HepG2 (cell line): ENCODE measurements around the gene MTCH1. TPM values are rescaled to one million over a fixed set of nuclear protein-coding genes. Genes with fewer than 3 reads are reported as not detected.
A peak's percentile ranks its signal among the peaks of the same experiment; 100 is the strongest.

Experiments
- ATAC-seq: fragments of 200-7000 bp; cut with Tn5 transposase; 3 replicates; pipeline ENCODE4 v1.9.1; 2020; ENCODE audit warnings: mild to moderate bottlenecking, moderate library complexity
- BruUV-seq: library from RNA; stranded (reverse); fragments of 400-500 nt; replicated peaks from 2 replicates; lab custom pipeline; 2021; lab: Mats Ljungman, UMichigan
- CTCF ChIA-PET: fragments of 300-600 bp; formaldehyde crosslinking; extraction: SDS; loops from one replicate; lab custom pipeline; 2021; ENCODE audit warnings: low total read pairs, inconsistent platforms, low intra/inter-chr PET ratio; lab: Yijun Ruan, JAX
- POLR2A ChIA-PET: fragments of 350-600 bp; sonication (Branson Sonifier 250); formaldehyde crosslinking; loops from one replicate; lab custom pipeline; 2020; ENCODE audit warnings: antibody characterized with exemption, inconsistent platforms; lab: Yijun Ruan, JAX
- DNase-seq: peaks from one replicate; pipeline ENCODE4 v3.0.0-alpha.2; 2015; ENCODE audit warnings: low spot score
- FAIRE-seq: peaks from 3 replicates; lab custom pipeline; 2011; peaks lifted over from hg19 to GRCh38; lab: Jason Lieb, UNC
- H2AFZ ChIP-seq: one replicate; pipeline ENCODE4 v1.6.1; 2011; ENCODE audit warnings: low read length, inconsistent platforms
- H3K27ac ChIP-seq: fragments of 300-600 bp; 3 replicates; pipeline ENCODE4 v1.8.0; 2011; ENCODE audit warnings: mixed run types, mild to moderate bottlenecking, mixed read lengths, low read length, inconsistent platforms; ENCODE audit not compliant: insufficient read depth; ENCODE audit errors: extremely low read length
- H3K27me3 ChIP-seq, 2 experiments: fragments of 200-600 bp in 1 of 2; 2 replicates in 1 of 2; 3 replicates in 1 of 2; pipeline versions ENCODE4 v1.6.0 to v1.8.0; 2011; ENCODE audit warnings: low read length in 2 of 2, mild to moderate bottlenecking in 2 of 2, moderate library complexity in 2 of 2, inconsistent platforms in 1 of 2; ENCODE audit not compliant: insufficient read depth in 2 of 2, control insufficient read depth in 1 of 2
- H3K36me3 ChIP-seq, 2 experiments: fragments of 200-600 bp in 1 of 2; replicated peaks in 1 of 2; 2 replicates in 1 of 2; 3 replicates in 1 of 2; pipeline versions ENCODE4 v1.5.1 to v1.8.0; 2011; ENCODE audit warnings: low read length in 2 of 2, inconsistent platforms in 1 of 2; ENCODE audit not compliant: insufficient read depth in 2 of 2, control insufficient read depth in 1 of 2
- H3K4me1 ChIP-seq: 2 replicates; pipeline ENCODE4 v1.5.1; 2012; ENCODE audit warnings: low read length, inconsistent platforms; ENCODE audit not compliant: insufficient read depth
- H3K4me2 ChIP-seq: 2 replicates; pipeline ENCODE4 v1.6.0; 2011; ENCODE audit warnings: low read depth, low read length, inconsistent platforms
- H3K4me3 ChIP-seq, 3 experiments: fragments of 200-600 bp in 1 of 3; sonication (generic), shearing (Covaris generic) in 1 of 3; replicated peaks in 1 of 3; 2 replicates each; pipeline ENCODE4 v1.5.1; 2011 to 2016; ENCODE audit warnings: low read length in 3 of 3, inconsistent platforms in 2 of 3, low read depth in 2 of 3, mild to moderate bottlenecking in 2 of 3, control low read depth in 1 of 3, mixed read lengths in 1 of 3; ENCODE audit not compliant: insufficient read depth in 1 of 3
- H3K79me2 ChIP-seq: one replicate; pipeline ENCODE4 v1.6.1; 2011; ENCODE audit warnings: low read length, inconsistent platforms; ENCODE audit not compliant: insufficient read depth
- H3K9ac ChIP-seq: 2 replicates; pipeline ENCODE4 v1.6.0; 2011; ENCODE audit warnings: mild to moderate bottlenecking, low read depth, low read length, inconsistent platforms; ENCODE audit not compliant: insufficient read depth
- H3K9me3 ChIP-seq: 2 replicates; pipeline ENCODE4 v1.5.1; 2012; ENCODE audit warnings: mild to moderate bottlenecking, low read length
- H4K20me1 ChIP-seq: 2 replicates; pipeline ENCODE4 v1.6.0; 2011; ENCODE audit warnings: inconsistent platforms, mild to moderate bottlenecking, low read length, moderate library complexity; ENCODE audit not compliant: insufficient read depth
- ATRX ChIP-seq: sonication (generic); formaldehyde crosslinking; IDR thresholded peaks from 2 replicates; pipeline ENCODE4 v1.4.0; 2020; ENCODE audit warnings: missing genetic modification reagents, borderline replicate concordance
- EHMT2 ChIP-seq: fragments of 200-600 bp; sonication (generic); IDR thresholded peaks from 2 replicates; pipeline ENCODE4 v1.7.0; 2017; ENCODE audit warnings: antibody characterized with exemption, low read depth, low read length, borderline replicate concordance
- FOXA1 ChIP-seq, 2 experiments: fragments of 450-650 bp in 1 of 2; sonication (generic) in 1 of 2; formaldehyde crosslinking in 1 of 2; IDR thresholded peaks; 2 replicates each; pipeline versions ENCODE4 v1.4.0 to v1.6.1; 2016 to 2020; ENCODE audit warnings: missing genetic modification reagents in 1 of 2
- GATAD2A ChIP-seq: IDR thresholded peaks from 2 replicates; pipeline ENCODE4 v1.6.1; 2016
- GRHL1 ChIP-seq: sonication (generic); formaldehyde crosslinking; conservative IDR thresholded peaks from 2 replicates; pipeline ENCODE4 v1.8.0; 2022; ENCODE audit warnings: missing genetic modification reagents
- HCFC1 ChIP-seq: fragments of 150-350 bp; IDR thresholded peaks from 2 replicates; pipeline ENCODE4 v1.6.1; 2014; ENCODE audit warnings: low read depth, low read length
- HOXA9 ChIP-seq: sonication (generic); formaldehyde crosslinking; IDR thresholded peaks from 2 replicates; pipeline ENCODE4 v1.8.1; 2022; ENCODE audit warnings: missing genetic modification reagents, mild to moderate bottlenecking, moderate library complexity, borderline replicate concordance
- KMT2A ChIP-seq: sonication (generic); formaldehyde crosslinking; IDR thresholded peaks from 2 replicates; pipeline ENCODE4 v1.4.0; 2020; ENCODE audit warnings: missing genetic modification reagents
- MIER2 ChIP-seq: IDR thresholded peaks from 2 replicates; pipeline ENCODE4 v1.6.1; 2016; ENCODE audit warnings: missing biosample characterization, missing genetic modification reagents
- STAT5B ChIP-seq: sonication (generic); formaldehyde crosslinking; IDR thresholded peaks from 2 replicates; pipeline ENCODE4 v1.4.0; 2020; ENCODE audit warnings: missing genetic modification reagents
- THAP9 ChIP-seq: sonication (generic); formaldehyde crosslinking; IDR thresholded peaks from 2 replicates; pipeline ENCODE4; 2020; ENCODE audit warnings: missing genetic modification reagents, mild to moderate bottlenecking, borderline replicate concordance
- U2AF2 ChIP-seq: fragments of 200-400 bp; formaldehyde crosslinking; IDR thresholded peaks from 2 replicates; pipeline ENCODE4 v1.6.1; 2017; ENCODE audit warnings: low read depth, mild to moderate bottlenecking, low read length
- ZNF138 ChIP-seq: sonication (generic); formaldehyde crosslinking; IDR thresholded peaks from 2 replicates; pipeline ENCODE4 v1.5.0; 2020; ENCODE audit warnings: mild to moderate bottlenecking, low read depth, missing genetic modification reagents
- ZNF235 ChIP-seq: sonication (generic); formaldehyde crosslinking; IDR thresholded peaks from 2 replicates; pipeline ENCODE4 v1.8.1; 2023; ENCODE audit warnings: mild to moderate bottlenecking, missing genetic modification reagents, borderline replicate concordance
- ZNF326 ChIP-seq: sonication (generic); formaldehyde crosslinking; IDR thresholded peaks from 2 replicates; pipeline ENCODE4 v1.4.0; 2020; ENCODE audit warnings: missing genetic modification reagents, borderline replicate concordance
- WGBS: methylation state at CpG from one replicate; pipeline ENCODE4 v1.1.6; 2017; ENCODE audit warnings: low lambda C conversion rate; 5-methylcytosine and 5-hydroxymethylcytosine counted together
- in situ Hi-C: cut with HindIII; loops from 2 replicates; pipeline ENCODE4 v1.10.0; 2017; ENCODE audit warnings: low pct_unique_long_range_greater_than_20kb; ENCODE audit not compliant: extremely low pct_ligation_motif_present
- intact Hi-C: fragments of 100-400 bp; cut with micrococcal nuclease; formaldehyde crosslinking; loops from one replicate; pipeline ENCODE4 v1.10.0; 2022; ENCODE audit not compliant: unreplicated experiment
- polyA plus RNA-seq, 8 experiments: library from polyadenylated mRNA; depleted of rRNA in 3 of 8; stranded (reverse) in 7 of 8; unstranded in 1 of 8; fragments of >200 nt; fragmentation: Illumina TruSeq in 4 of 8; extraction: Trizol in 4 of 8; gene quantifications; 2 replicates each; pipeline versions ENCODE4 v1.2.1 to v1.2.3, GENCODE V29; 2011 to 2016; ENCODE audit warnings: low read depth in 4 of 8, missing spikeins in 1 of 8, mixed read lengths in 1 of 8; ENCODE audit not compliant: insufficient read depth in 1 of 8
- total RNA-seq, 5 experiments: library from RNA; depleted of rRNA; stranded (reverse); fragments of >200 nt; fragmentation: Illumina TruSeq; extraction: Trizol; gene quantifications; 2 replicates each; pipeline ENCODE4 v1.2.3, GENCODE V29; 2016; ENCODE audit warnings: low read depth in 1 of 5
- TF ChIP-seq, protein P1 (sequence below): sonication (generic); formaldehyde crosslinking; IDR thresholded peaks from 2 replicates; pipeline ENCODE4 v1.5.0; 2020; ENCODE audit warnings: mild to moderate bottlenecking, missing genetic modification reagents

Gene MTCH1
- total and polyA plus RNA-seq, 2 of the 13 experiments (the other 11 are each of a cell fraction or from before 2014, with no cell fraction given), result 86.2 to 144 TPM

- H3K4me3 ChIP-seq, result no peak overlapping the region
- FAIRE-seq, result no peak
- H4K20me1 ChIP-seq, result no peaks in the 10 kb centered on the region
- DNase-seq, result no peak
- no peak overlapping the region for H3K4me2 ChIP-seq
- no peaks in the 10 kb centered on the region for H3K4me1 ChIP-seq
- H3K27me3 ChIP-seq, result peaks cover 6 to 78% of the 10 kb centered on the region in 2 experiments; a peak in 4 of 5 replicates
- WGBS, result 32% methylated on average over 12 of the region's 12 CpGs
- CTCF ChIA-PET, result no interaction called here
- no peaks in the 10 kb centered on the region for H3K36me3 ChIP-seq
- BruUV-seq, result no TSS peak
- in situ Hi-C loops (no loop called here), intact Hi-C loops (no loop called here)
- H3K79me2 ChIP-seq, result no peaks in the 10 kb centered on the region
- POLR2A ChIA-PET, result interaction anchor here (1.0 kb wide), 1 partner anchor 21 kb away, joined by 5 read pairs; the partner anchor contains the start of gene MTCH1
- no peak for ATAC-seq
- no peaks in the 10 kb centered on the region for H3K9me3 ChIP-seq
- H2AFZ ChIP-seq, result no peak overlapping the region
- no peak overlapping the region for H3K9ac ChIP-seq
- H3K27ac ChIP-seq, result no peak overlapping the region
- TF ChIP-seq ZNF235 (CRISPR knock-in tag) (no peak), MIER2 (CRISPR knock-in tag) (peak; percentile 91), U2AF2 (no peak), GRHL1 (CRISPR knock-in tag) (no peak), ZNF138 (CRISPR knock-in tag) (no peak), THAP9 (CRISPR knock-in tag) (no peak), HCFC1 (no peak), ATRX (CRISPR knock-in tag) (no peak), KMT2A (CRISPR knock-in tag) (no peak), HOXA9 (CRISPR knock-in tag) (no peak), EHMT2 (0 out of 2 replicates have a peak, but pooled peaks have one; percentile 50), ZNF326 (no peak), GATAD2A (CRISPR knock-in tag) (no peak), FOXA1 (IDR thresholded peaks at IDR 0.05) (no peak), FOXA1 (CRISPR knock-in tag; IDR thresholded peaks at IDR 0.05) (no peak), STAT5B (CRISPR knock-in tag) (no peak)
- TF ChIP-seq, protein P1, sequence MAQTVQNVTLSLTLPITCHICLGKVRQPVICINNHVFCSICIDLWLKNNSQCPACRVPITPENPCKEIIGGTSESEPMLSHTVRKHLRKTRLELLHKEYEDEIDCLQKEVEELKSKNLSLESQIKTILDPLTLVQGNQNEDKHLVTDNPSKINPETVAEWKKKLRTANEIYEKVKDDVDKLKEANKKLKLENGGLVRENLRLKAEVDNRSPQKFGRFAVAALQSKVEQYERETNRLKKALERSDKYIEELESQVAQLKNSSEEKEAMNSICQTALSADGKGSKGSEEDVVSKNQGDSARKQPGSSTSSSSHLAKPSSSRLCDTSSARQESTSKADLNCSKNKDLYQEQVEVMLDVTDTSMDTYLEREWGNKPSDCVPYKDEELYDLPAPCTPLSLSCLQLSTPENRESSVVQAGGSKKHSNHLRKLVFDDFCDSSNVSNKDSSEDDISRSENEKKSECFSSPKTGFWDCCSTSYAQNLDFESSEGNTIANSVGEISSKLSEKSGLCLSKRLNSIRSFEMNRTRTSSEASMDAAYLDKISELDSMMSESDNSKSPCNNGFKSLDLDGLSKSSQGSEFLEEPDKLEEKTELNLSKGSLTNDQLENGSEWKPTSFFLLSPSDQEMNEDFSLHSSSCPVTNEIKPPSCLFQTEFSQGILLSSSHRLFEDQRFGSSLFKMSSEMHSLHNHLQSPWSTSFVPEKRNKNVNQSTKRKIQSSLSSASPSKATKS (CRISPR knock-in tag), result no peak
Measured at GRCh38 chr6:37007340-37008043, 21.5 kb upstream of the MTCH1 start.
